Gastrocnemius medialis (tissue), 4 donors: ENCODE measurements around the gene TCOF1. TPM values are rescaled to one million over a fixed set of nuclear protein-coding genes. Genes with fewer than 3 reads are reported as not detected.

Experiments used
- ATAC-seq, 2 donors: fragments of 150-250 bp; one replicate each; pipeline ENCODE4 v1.9.1; 2016
- DNase-seq, 2 donors: peaks; one replicate each; pipeline ENCODE4 v3.0.0-alpha.2; 2019
- H3K27ac ChIP-seq, 4 donors: fragments of 200-600 bp; sonication (generic); 1 replicate in 1 of 4; 2 replicates in 3 of 4; pipeline ENCODE4 v1.5.1; 2016 to 2018; ENCODE audit warnings: mild to moderate bottlenecking in 2 of 4, moderate library complexity in 1 of 4
- H3K27me3 ChIP-seq, 3 donors: fragments of 200-600 bp; sonication (generic) in 2 of 3; 1 replicate in 1 of 3; 2 replicates in 2 of 3; pipeline versions ENCODE4 v1.5.1 to v1.6.0; 2016 to 2019; ENCODE audit warnings: mild to moderate bottlenecking in 1 of 3, moderate library complexity in 1 of 3
- H3K36me3 ChIP-seq, 2 donors: fragments of 200-600 bp; sonication (generic) in 1 of 2; one replicate each; pipeline ENCODE4 v1.5.1; 2017 to 2018
- H3K4me1 ChIP-seq, 2 donors: fragments of 200-600 bp; sonication (generic) in 1 of 2; one replicate each; pipeline ENCODE4 v1.5.1; 2016 to 2017; ENCODE audit warnings: mild to moderate bottlenecking in 2 of 2
- H3K4me3 ChIP-seq, 4 donors: fragments of 200-600 bp; sonication (generic) in 3 of 4; 1 replicate in 1 of 4; 2 replicates in 3 of 4; pipeline ENCODE4 v1.5.1; 2016 to 2019; ENCODE audit warnings: mild to moderate bottlenecking in 2 of 4
- H3K9me3 ChIP-seq, 3 donors: fragments of 200-600 bp; sonication (generic) in 2 of 3; 1 replicate in 1 of 3; 2 replicates in 2 of 3; pipeline ENCODE4 v1.5.1; 2016 to 2019
- POLR2A ChIP-seq, 2 donors: fragments of 450-650 bp; IDR thresholded peaks; one replicate each; pipeline ENCODE4 v1.6.1; 2017; ENCODE audit warnings: antibody characterized with exemption in 2 of 2, mild to moderate bottlenecking in 2 of 2, moderate library complexity in 2 of 2
- in situ Hi-C, 4 donors: fragments of 200-750 bp; cut with MboI; loops; one replicate each; pipeline versions ENCODE4 v1.15.0 to v1.8.0; 2017; ENCODE audit warnings: low sequenced_read_pairs in 4 of 4
- intact Hi-C: fragments of 100-400 bp; cut with DNase I; formaldehyde crosslinking; loops from one replicate; pipeline ENCODE4 v1.15.1; 2023; ENCODE audit warnings: low total_unique reads
- total RNA-seq, 4 donors: library from RNA; depleted of rRNA; stranded (reverse); fragments of >200 nt; gene quantifications; one replicate each; pipeline versions ENCODE4 v1.1.0 to v1.2.3, GENCODE V29; 2016
- TF ChIP-seq, protein P1 (sequence below), 5 experiments: fragments of 450-650 bp in 3 of 5; fragments of 200-600 bp in 2 of 5; sonication (generic) in 2 of 5; IDR thresholded peaks in 4 of 5; conservative IDR thresholded peaks in 1 of 5; 1 replicate in 4 of 5; 2 replicates in 1 of 5; pipeline ENCODE4 v1.5.1; 2016 to 2019; ENCODE audit warnings: antibody characterized with exemption in 5 of 5, mild to moderate bottlenecking in 3 of 5, moderate library complexity in 3 of 5

TCOF1 gene
- total RNA-seq, 4 donors from 2014 or later, result 22.1 to 31.7 (median 27.1) TPM

DNA sequence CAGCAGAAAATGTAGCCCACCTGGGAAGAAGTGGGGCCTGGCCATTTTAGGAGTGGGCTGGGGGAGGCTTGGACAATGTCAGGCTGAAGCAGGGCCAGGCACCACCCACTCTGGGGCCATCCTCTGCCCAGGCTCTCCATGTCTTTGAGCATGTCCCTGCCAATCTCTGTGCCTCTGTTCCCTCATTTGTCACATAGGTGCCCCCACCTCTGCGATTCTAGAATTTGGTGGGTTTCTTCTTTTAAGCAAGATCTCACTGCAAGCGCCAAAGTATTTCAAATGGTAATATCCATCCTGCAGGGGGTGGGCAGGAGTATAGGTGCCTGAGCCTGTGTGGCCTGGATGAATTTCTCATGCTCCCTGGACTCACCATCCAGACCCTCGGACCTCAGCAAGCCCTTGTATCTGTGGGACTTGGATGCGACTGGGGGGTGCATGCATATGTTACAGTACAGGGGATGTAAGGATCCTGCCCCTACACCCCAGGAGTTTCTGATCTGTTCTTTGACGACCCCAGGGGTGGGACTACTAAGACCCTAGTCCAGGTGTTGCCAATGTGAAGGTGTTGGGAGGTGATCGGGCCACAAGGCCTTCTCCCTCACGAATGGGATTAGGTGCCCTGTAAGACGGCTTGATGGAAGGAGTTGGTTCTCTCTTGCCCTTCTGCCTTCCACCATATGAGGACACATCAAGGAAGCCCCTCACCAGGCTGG, 50.9 kb downstream of the TCOF1 start:
- intact Hi-C loops (no loop called here), in situ Hi-C loops (no loop called here)
- H3K4me1 ChIP-seq, result peaks cover 6 to 10% of the 10 kb centered on the region in 2 donors
- no peaks in the 10 kb centered on the region for H3K9me3 ChIP-seq
- no peak for ATAC-seq
- peak overlapping the region; percentile 12 to 83 (median 60) for H3K27ac ChIP-seq
- H3K27me3 ChIP-seq, result no peaks in the 10 kb centered on the region
- peaks cover 0 to 4% of the 10 kb centered on the region in 2 donors for H3K36me3 ChIP-seq
- no peak for DNase-seq
- H3K4me3 ChIP-seq, result no peak overlapping the region
- TF ChIP-seq, protein P1, sequence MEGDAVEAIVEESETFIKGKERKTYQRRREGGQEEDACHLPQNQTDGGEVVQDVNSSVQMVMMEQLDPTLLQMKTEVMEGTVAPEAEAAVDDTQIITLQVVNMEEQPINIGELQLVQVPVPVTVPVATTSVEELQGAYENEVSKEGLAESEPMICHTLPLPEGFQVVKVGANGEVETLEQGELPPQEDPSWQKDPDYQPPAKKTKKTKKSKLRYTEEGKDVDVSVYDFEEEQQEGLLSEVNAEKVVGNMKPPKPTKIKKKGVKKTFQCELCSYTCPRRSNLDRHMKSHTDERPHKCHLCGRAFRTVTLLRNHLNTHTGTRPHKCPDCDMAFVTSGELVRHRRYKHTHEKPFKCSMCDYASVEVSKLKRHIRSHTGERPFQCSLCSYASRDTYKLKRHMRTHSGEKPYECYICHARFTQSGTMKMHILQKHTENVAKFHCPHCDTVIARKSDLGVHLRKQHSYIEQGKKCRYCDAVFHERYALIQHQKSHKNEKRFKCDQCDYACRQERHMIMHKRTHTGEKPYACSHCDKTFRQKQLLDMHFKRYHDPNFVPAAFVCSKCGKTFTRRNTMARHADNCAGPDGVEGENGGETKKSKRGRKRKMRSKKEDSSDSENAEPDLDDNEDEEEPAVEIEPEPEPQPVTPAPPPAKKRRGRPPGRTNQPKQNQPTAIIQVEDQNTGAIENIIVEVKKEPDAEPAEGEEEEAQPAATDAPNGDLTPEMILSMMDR (IDR thresholded peaks at IDR 0.05 in 4 of 5, conservative IDR thresholded peaks at IDR 0.05 in 1 of 5), result no peak
- TF ChIP-seq POLR2A (IDR thresholded peaks at IDR 0.05), result no peak

DNA sequence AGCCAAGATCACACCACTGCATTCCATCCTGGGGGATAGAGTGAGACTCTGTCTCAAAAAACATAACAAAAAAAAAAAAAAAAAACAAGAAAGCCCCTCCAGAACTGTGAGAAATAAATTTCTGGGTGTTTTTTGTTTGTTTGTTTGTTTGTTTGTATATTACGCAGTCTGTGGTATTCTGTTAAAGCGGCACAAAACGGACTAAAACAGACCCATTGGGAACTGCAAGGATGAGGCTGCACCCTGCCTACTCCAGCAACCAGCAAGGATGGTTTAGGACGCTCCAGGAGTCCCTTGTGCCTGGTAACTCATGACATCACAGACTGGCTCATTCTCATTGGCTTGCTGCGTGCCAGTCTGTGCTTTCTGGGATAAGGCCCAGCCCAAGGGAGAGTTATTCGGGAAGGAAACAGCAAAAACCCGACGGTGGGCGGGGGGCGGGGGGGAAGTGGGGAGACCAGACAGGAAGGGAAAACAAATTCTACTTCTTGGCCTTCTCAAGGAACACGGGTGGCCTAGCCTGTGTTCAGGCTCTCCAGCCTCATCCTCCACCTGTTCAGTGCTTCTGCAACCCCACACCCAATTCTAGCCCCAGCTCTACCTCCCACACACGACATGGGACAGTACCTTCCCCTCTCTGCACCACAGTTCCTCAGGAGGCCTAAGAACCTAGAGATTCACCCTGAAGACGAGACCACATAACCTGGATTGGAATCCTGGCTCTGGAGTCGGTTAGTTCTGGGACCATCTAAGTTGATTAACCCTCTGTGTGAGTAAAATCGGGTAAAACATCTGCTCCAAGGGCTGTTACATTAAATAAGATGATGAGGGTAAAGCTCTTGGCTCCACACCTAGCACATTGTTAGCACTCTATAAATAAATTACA, 52.4 kb downstream of the TCOF1 start:
- Histone ChIP-seq H3K27me3 (no peaks in the 10 kb centered on the region), H3K36me3 (peaks cover 0 to 4% of the 10 kb centered on the region in 2 donors), H3K4me3 (peak overlapping the region; percentile 8 to 56 (median 48)), H3K4me1 (peaks cover 6 to 10% of the 10 kb centered on the region in 2 donors), H3K9me3 (no peaks in the 10 kb centered on the region), H3K27ac (peak overlapping the region; percentile 63 to 83 (median 78))
- TF ChIP-seq, protein P1 (IDR thresholded peaks at IDR 0.05 in 4 of 5, conservative IDR thresholded peaks at IDR 0.05 in 1 of 5), result no peak
- no peak for TF ChIP-seq POLR2A (IDR thresholded peaks at IDR 0.05)
- intact Hi-C loops (no loop called here), in situ Hi-C loops (no loop called here)
- peak; percentile 68 to 73 for DNase-seq
- ATAC-seq, result peak; percentile 89 to 93

DNA sequence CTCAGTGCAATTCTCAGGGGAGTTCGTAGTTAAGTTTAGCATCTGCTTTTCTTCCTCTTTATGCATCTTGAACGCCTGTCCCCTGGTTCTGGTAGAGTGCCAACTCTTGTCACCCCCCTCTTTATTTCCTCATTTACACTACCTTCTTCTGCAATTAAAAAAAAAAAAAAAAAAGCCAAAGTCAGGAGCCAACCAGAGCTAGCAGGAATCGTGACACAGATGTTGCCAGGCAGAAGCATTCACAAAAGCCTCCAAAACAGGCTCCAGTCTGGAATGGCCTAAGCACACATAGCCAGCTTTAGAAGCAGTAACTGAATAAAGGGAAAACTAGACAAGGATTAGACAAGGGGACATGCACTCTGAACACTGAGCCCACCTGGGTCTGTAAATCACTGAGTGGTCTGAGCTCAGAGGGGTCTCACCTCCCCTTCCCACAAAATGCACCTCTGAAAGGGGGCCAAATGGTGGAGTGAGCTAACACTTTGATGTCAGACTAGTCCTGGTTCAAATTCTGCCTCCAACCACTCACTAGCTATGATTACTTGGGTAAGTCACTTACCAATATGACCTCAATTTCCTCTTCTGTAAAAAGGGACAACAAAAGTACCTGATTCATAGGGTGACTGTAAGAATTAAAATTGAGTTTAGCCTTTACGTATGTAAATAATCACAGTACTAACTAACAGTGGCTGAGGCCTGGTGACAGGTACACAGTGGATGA, 53.2 kb downstream of the TCOF1 start:
- in situ Hi-C loops, result no loop called here
- peak; percentile 79 to 80 for ATAC-seq

More for the DNA sequence above, 53.2 kb downstream of the TCOF1 start:
- H3K9me3 ChIP-seq, result no peaks in the 10 kb centered on the region
- peak overlapping the region; percentile 63 to 83 (median 78) for H3K27ac ChIP-seq
- H3K27me3 ChIP-seq, result no peaks in the 10 kb centered on the region
- intact Hi-C loops, result no loop called here
- TF ChIP-seq, protein P1 (IDR thresholded peaks at IDR 0.05 in 4 of 5, conservative IDR thresholded peaks at IDR 0.05 in 1 of 5), result no peak
- no peak for TF ChIP-seq POLR2A (IDR thresholded peaks at IDR 0.05)
- peaks cover 0 to 1% of the 10 kb centered on the region in 2 donors for H3K36me3 ChIP-seq
- peaks cover 6 to 10% of the 10 kb centered on the region in 2 donors for H3K4me1 ChIP-seq
- peak; percentile 35 to 39 for DNase-seq
- peak overlapping the region; percentile 49 to 56 (median 51) for H3K4me3 ChIP-seq
